ENCODE data around the gene TKT.
A peak's percentile ranks its signal among the peaks of the same experiment; 100 is the strongest.

The TKT gene

DNA sequence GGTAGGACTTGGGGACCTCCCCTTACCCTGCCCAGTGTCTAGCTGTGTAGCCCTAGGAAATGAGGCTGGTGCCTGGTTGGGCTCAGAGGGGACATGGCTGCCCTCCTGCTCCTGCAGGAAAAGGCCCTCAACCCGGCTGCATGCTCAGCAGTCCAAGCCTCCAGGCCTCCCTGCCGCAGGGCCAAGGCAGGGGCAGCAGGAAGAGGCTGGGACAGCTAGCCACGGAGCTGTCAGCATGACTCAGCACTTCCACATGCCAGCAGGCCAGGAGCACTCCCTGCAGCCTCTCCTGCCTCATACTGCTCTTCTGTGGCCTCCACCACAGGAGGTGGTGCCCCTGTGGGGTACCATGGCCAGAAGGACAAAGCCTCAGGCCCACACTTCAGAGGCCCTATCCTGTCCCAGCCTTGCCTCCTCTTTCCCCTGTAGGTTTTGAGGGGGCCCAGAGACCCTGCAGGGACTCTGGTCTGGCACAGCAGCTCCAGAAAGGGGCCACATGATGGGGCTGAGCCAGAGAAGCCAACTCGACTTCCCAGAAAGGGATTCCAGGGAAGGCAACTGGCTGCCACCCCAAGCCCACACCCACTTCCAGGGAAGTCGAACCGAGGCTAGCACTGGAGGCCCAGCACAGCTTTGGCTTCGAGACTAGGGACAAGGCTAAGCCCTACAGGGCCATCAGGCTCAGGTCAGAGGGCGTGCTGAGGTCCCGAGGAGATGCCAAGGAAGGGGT is 19.5 kb downstream of the TKT start:
- H3K4me3 ChIP-seq (ENCODE audit: low read depth, low read length): no peak overlapping the region
- H3K9me3 ChIP-seq (ENCODE audit: control insufficient read depth, insufficient read depth, low read length): no peaks in the 10 kb centered on the region
- H3K9ac ChIP-seq (ENCODE audit: low read depth, low read length): peak overlapping the region; percentile 24
- peaks cover 93% of the 10 kb centered on the region for H3K36me3 ChIP-seq (ENCODE audit: control insufficient read depth, insufficient read depth, low read length)
- H3K27me3 ChIP-seq (ENCODE audit: control insufficient read depth, insufficient read depth, low read length): no peaks in the 10 kb centered on the region
- H3K4me1 ChIP-seq (ENCODE audit: control insufficient read depth, insufficient read depth, low read length): no peaks in the 10 kb centered on the region

DNA sequence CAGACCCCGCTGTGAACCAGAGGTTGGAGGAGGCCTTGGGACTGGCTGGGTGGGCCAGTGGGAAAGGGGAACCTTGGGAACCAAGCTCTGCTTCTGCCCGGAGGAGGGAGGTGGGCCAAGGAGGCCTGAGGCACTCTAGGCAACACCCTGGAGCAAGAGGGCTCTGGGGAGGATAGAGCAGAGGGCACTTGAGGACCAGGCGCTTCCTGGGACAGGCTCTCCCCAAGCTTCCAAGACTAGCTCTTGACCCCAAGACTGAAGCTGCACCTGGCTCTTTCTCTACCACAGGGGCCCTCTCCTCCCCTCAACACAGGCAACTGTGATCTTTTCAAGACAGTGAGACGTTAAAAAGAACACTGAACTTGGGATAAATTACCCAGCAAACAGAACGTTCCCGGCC is 20.3 kb downstream of the TKT start:
- Histone ChIP-seq H3K27me3 (ENCODE audit: control insufficient read depth, insufficient read depth, low read length) (no peaks in the 10 kb centered on the region), H3K36me3 (ENCODE audit: control insufficient read depth, insufficient read depth, low read length) (peaks cover 92% of the 10 kb centered on the region), H3K9ac (ENCODE audit: low read depth, low read length) (peak overlapping the region; percentile 8), H3K4me1 (ENCODE audit: control insufficient read depth, insufficient read depth, low read length) (no peaks in the 10 kb centered on the region), H3K4me3 (ENCODE audit: low read depth, low read length) (no peak overlapping the region), H3K9me3 (ENCODE audit: control insufficient read depth, insufficient read depth, low read length) (no peaks in the 10 kb centered on the region)

DNA sequence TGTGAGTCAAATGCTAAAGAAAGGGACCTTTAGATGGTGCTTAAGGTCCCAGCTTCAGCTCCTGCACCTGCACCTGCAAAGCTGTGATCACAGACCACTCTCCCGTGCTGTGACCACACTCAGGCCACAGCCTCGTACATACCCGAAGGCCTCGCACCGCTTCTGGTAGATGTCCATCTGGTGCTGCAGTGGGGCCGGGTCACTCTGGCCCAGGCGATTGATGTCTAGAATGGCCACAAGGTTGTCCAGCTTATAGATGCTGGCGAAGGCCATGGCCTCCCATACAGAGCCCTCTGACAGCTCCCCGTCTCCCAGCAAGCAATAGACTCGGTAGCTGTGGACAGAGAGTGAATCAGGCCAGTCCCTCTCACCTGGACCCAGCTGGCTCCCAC is 21.0 kb downstream of the TKT start:
- Histone ChIP-seq H3K9ac (ENCODE audit: low read depth, low read length) (no peak overlapping the region), H3K27me3 (ENCODE audit: control insufficient read depth, insufficient read depth, low read length) (no peaks in the 10 kb centered on the region), H3K9me3 (ENCODE audit: control insufficient read depth, insufficient read depth, low read length) (no peaks in the 10 kb centered on the region), H3K36me3 (ENCODE audit: control insufficient read depth, insufficient read depth, low read length) (peaks cover 92% of the 10 kb centered on the region), H3K4me3 (ENCODE audit: low read depth, low read length) (no peak overlapping the region), H3K4me1 (ENCODE audit: control insufficient read depth, insufficient read depth, low read length) (no peaks in the 10 kb centered on the region)

DNA sequence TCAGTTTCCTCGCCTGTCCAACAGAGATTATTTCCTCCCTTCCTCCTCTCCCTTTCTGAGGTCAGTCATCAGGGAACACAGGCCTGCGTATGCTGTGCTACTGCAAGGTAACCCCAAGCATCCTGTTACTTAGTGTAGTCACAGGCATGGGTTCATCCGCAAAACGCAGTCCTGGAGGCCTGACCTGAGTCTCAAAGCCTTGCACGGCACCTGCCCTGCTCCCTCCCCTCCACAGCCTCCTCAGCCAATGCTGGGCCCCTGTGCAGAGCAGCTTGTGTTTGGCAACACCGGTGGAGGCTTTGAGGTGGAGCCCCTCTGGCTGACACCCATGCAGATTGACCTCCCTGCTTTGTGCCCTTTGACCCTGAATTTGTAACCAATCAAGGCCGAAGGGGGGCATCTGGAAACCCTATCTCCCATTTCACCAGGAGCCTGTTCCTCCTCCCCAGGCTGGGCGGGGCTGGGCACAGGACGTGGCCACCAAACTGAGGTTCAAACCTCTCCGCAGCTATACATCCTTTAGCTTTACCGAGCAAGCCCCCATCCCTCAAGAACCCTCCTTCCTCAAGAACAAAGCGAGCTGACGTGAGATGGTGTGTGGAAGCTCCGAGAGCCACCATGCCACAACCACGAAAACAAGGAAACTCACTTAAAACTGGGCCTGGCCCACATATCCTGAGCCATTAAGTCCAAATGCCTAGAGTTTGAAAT is 21.5 kb downstream of the TKT start:
- Histone ChIP-seq H3K27me3 (ENCODE audit: control insufficient read depth, insufficient read depth, low read length) (no peaks in the 10 kb centered on the region), H3K4me3 (ENCODE audit: low read depth, low read length) (no peak overlapping the region), H3K36me3 (ENCODE audit: control insufficient read depth, insufficient read depth, low read length) (peaks cover 92% of the 10 kb centered on the region), H3K9ac (ENCODE audit: low read depth, low read length) (no peak overlapping the region), H3K9me3 (ENCODE audit: control insufficient read depth, insufficient read depth, low read length) (no peaks in the 10 kb centered on the region), H3K4me1 (ENCODE audit: control insufficient read depth, insufficient read depth, low read length) (no peaks in the 10 kb centered on the region)

DNA sequence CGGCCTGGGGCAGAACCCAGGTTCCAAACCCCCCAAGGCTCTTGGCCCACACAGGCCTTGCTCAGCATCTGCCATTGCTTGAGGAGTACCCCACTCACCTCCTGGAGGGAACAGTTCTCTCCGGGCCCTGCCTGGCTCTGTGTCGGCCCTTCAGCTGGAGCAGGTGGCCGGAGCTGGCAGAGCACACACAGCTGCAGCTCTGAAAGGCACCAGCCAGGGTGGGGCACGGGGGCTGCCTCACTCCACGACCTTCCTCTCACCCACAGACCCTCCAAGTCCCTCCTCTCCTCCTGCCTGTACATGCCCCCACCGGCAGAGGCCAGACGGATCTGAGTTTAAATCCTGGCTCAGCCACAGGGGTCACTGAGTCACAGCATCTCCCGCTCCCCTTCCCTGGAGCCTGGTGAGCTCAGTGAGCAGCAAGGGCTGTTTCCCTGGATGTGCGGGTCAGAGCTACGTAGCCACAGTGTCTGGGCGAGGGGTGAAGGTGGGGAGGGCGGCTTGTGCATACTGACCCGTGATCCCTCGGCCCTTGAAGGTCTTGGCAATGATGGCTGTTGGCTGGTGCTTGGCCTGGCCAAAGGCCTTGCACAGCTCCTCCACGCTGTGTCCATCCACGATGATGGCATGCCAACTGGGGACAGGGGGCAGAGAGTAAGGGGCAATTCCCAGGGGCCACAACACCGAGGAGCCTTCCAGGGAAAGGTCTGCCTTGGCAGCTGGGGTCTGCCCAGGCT is 23.0 kb downstream of the TKT start:
- Histone ChIP-seq H3K27me3 (ENCODE audit: control insufficient read depth, insufficient read depth, low read length) (no peaks in the 10 kb centered on the region), H3K9ac (ENCODE audit: low read depth, low read length) (no peak overlapping the region), H3K4me1 (ENCODE audit: control insufficient read depth, insufficient read depth, low read length) (no peaks in the 10 kb centered on the region), H3K9me3 (ENCODE audit: control insufficient read depth, insufficient read depth, low read length) (no peaks in the 10 kb centered on the region), H3K36me3 (ENCODE audit: control insufficient read depth, insufficient read depth, low read length) (peaks cover 92% of the 10 kb centered on the region), H3K4me3 (ENCODE audit: low read depth, low read length) (no peak overlapping the region)

DNA sequence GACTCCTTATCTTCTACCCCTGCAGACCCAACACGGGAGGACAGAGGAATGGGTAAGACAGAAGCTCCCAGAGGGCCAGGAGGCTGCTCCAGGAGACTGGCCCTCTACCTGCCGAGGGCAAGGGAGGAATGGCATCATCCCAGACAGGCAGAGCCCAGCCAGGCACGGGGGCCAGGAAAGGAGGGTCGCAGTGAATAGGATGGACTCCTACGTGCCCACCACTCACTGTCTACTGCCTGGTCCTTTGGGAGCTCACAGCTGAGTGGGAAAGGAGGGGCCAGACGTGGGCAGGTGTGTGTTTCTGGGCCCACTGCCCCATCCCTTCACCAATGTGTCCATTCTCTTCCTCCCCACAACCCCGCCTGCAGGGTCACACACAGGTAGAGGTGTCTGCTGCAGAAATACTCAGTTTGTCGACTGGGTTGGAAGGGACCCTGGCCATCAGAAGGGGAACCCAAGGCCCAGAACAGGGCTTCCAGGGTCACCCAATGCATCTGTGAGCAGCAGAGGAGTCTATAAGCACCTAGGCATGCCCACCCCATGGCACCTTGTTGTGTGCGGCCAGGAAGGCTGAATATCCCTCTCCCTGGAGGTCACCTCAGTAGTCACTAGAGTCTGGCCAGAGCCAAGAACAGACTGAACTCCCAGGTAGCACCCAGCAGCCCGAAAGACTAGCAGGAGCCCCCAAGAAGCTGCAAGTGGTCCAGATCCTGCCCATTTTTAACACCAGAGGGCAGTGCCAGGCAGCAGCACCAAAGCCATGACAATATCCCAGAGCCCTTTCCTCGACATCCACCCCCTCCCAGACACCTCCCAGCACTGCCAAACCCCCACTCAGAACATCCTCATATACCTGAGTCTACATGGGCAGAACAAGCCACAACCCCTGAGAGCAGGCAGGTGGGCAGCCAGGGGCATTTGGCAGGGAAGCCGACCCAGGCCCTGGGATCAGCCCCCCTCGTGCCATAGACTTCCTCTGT is 24.0 kb downstream of the TKT start:
- Histone ChIP-seq H3K36me3 (ENCODE audit: control insufficient read depth, insufficient read depth, low read length) (peaks cover 98% of the 10 kb centered on the region), H3K27me3 (ENCODE audit: control insufficient read depth, insufficient read depth, low read length) (no peaks in the 10 kb centered on the region), H3K9ac (ENCODE audit: low read depth, low read length) (no peak overlapping the region), H3K9me3 (ENCODE audit: control insufficient read depth, insufficient read depth, low read length) (no peaks in the 10 kb centered on the region), H3K4me1 (ENCODE audit: control insufficient read depth, insufficient read depth, low read length) (no peaks in the 10 kb centered on the region), H3K4me3 (ENCODE audit: low read depth, low read length) (no peak overlapping the region)

DNA sequence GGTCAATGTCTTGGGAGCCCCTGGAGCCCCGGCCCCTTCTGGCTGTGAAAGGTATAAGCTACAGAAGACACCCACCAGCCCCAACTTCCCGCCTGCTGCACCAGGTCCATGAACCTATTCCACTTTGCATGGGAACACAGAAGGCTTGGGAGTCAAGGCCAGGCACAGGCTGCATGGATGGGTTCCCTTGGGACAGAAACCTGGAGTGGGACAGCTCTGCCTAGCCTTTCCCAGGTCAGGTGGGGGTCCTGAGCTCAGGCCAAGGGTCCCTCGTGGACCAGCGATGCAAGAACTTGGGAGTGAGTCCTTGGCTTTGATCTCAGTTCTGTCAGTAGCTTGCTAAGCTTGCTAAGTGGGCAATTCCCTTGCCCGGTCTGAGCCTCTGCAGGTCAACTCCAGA is 25.0 kb downstream of the TKT start:
- Histone ChIP-seq H3K9ac (ENCODE audit: low read depth, low read length) (no peak overlapping the region), H3K9me3 (ENCODE audit: control insufficient read depth, insufficient read depth, low read length) (no peaks in the 10 kb centered on the region), H3K4me3 (ENCODE audit: low read depth, low read length) (no peak overlapping the region), H3K36me3 (ENCODE audit: control insufficient read depth, insufficient read depth, low read length) (peaks cover 98% of the 10 kb centered on the region), H3K27me3 (ENCODE audit: control insufficient read depth, insufficient read depth, low read length) (no peaks in the 10 kb centered on the region), H3K4me1 (ENCODE audit: control insufficient read depth, insufficient read depth, low read length) (no peaks in the 10 kb centered on the region)

DNA sequence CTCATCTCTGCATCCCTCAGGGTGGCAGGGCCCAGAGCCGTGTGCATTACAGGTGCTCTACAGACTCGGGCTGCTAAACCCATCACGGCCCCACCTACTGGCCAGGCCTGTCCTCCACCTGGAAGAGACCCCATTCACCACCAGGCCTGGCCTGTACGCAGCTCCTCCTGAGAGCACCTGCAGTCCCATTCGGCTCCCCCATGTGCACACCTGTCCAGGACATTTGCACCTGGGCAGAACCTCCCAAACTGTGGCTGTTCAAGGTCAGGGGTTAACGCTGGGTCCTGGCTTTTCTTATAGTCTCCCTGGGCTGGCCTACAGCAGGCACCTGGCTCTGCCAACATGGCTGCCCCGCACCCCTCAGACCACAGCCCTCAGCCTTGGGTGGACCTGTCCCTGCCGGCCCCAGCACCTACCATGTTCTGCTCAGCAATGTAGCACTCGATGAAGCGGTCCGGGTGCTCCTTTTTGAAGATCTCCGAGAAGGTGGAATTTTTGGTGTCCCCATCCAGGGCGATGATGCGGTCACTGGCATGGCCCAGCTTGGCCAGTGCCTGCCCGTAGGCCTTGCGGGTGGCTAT is 25.7 kb downstream of the TKT start:
- Histone ChIP-seq H3K4me1 (ENCODE audit: control insufficient read depth, insufficient read depth, low read length) (no peaks in the 10 kb centered on the region), H3K4me3 (ENCODE audit: low read depth, low read length) (no peak overlapping the region), H3K9ac (ENCODE audit: low read depth, low read length) (no peak overlapping the region), H3K36me3 (ENCODE audit: control insufficient read depth, insufficient read depth, low read length) (peaks cover 98% of the 10 kb centered on the region), H3K9me3 (ENCODE audit: control insufficient read depth, insufficient read depth, low read length) (no peaks in the 10 kb centered on the region), H3K27me3 (ENCODE audit: control insufficient read depth, insufficient read depth, low read length) (no peaks in the 10 kb centered on the region)

DNA sequence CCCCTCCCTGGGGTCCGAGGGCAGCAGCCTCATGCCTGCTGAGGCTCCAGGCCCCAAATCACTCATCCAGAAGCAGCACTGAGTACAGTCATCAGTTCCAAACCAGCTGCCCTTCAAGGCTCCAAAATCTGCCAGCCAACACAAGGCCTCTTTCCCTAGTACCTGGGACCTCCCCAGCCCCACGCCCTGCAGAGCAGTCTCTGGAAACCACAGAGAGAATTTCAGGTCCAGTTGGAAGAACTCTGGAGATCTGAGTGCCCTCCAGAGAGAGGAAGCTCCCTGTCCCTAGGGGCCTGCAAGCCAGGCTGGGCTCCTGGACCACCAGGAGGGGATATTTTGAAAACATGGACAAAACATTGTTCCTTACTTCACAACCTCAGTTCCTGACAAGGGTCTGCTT is 26.2 kb downstream of the TKT start:
- H3K27me3 ChIP-seq (ENCODE audit: control insufficient read depth, insufficient read depth, low read length): no peaks in the 10 kb centered on the region
- no peak overlapping the region for H3K4me3 ChIP-seq (ENCODE audit: low read depth, low read length)
- peaks cover 99% of the 10 kb centered on the region for H3K36me3 ChIP-seq (ENCODE audit: control insufficient read depth, insufficient read depth, low read length)

DNA sequence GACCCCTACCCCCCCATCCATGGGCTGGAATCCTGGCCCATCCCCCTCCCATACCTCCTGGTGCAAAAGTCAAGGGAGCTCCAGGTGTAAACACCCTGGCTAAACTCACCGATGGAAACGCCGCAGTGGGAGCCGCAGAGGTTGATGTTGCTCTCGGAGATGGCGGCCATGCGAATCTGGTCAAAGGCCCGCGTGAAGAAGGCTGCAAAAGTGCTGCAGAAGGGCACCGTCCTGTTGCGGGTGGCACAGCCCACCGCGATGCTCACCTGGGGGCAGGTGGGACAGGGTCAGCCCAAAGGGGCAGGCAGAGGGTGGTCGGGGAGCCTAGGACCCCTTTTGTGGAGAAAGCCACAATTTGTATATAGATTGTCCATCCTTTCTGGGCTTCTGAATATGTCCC is 26.7 kb downstream of the TKT start:
- no peaks in the 10 kb centered on the region for H3K27me3 ChIP-seq (ENCODE audit: control insufficient read depth, insufficient read depth, low read length)
- no peaks in the 10 kb centered on the region for H3K4me1 ChIP-seq (ENCODE audit: control insufficient read depth, insufficient read depth, low read length)
- H3K36me3 ChIP-seq (ENCODE audit: control insufficient read depth, insufficient read depth, low read length): peaks cover 99% of the 10 kb centered on the region
- H3K9ac ChIP-seq (ENCODE audit: low read depth, low read length): no peak overlapping the region
- H3K9me3 ChIP-seq (ENCODE audit: control insufficient read depth, insufficient read depth, low read length): no peaks in the 10 kb centered on the region
- no peak overlapping the region for H3K4me3 ChIP-seq (ENCODE audit: low read depth, low read length)

More for the DNA sequence above, 26.2 kb downstream of the TKT start:
- Histone ChIP-seq H3K4me1 (ENCODE audit: control insufficient read depth, insufficient read depth, low read length) (no peaks in the 10 kb centered on the region), H3K9me3 (ENCODE audit: control insufficient read depth, insufficient read depth, low read length) (no peaks in the 10 kb centered on the region), H3K9ac (ENCODE audit: low read depth, low read length) (no peak overlapping the region)
